HG03565 (cell line): ENCODE results near the gene GTPBP10.

Experiments used
- ATAC-seq: cut with Tn5 transposase; IDR thresholded peaks from one replicate; pipeline ENCODE4 v1.9.1; 2021; ENCODE audit warnings: mild to moderate bottlenecking, moderate library complexity; ENCODE audit not compliant: unreplicated experiment

GTPBP10 gene

DNA sequence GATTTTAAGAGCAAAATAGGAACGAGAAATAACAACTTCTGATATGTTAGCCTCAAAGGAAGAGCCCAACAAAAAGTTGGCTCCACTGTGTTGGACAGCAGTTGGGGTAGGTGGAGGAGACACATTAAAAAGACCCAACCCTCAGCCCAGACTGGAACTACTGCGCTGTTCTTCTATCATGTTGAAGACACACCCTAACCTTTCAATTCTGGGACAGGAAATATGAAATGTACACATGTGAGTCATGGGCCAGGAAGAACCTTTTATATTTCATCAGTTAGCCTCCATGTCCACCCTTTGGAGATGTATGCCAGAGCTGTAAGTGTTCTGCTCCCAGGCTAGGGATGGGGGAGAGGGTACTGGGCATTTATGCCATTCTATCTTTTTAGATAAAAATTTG, 78.9 kb downstream of the GTPBP10 start:
- no peak for ATAC-seq

- ATAC-seq, result no peak
These were observed 84.3 kb downstream of the GTPBP10 start for GRCh38 chr7:90430614-90431460.

DNA sequence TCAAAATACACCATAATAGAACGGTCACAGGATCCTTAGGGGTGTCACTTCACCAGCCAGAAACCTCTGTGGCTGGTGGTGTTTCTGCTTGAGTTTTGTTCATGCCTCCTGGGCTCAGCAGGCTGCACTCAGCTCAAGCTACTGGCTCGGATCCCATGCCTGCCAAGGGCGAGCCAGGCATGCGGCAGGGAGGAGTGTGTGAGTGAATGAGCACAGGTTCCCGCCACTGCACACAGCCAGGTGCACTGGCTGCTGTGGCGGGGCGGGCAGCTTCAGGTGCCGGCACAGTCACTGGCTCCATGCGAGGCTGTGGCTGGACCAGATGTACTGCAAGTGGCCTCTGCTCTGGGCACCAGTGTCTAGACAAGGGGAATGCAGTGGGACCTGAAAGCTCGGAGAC, 86.2 kb downstream of the GTPBP10 start:
- no peak for ATAC-seq

- ATAC-seq, result no peak
These were observed 86.7 kb downstream of the GTPBP10 start for GRCh38 chr7:90433221-90433620.
